Measurements from ENCODE around the gene GOLGA5.
"Not testable (repeated sequence)": the region's sequence is repeated elsewhere in the genome, so short reads cannot be mapped to it uniquely, and the experiment has no call there.

- TF ChIP-seq, protein P1, sequence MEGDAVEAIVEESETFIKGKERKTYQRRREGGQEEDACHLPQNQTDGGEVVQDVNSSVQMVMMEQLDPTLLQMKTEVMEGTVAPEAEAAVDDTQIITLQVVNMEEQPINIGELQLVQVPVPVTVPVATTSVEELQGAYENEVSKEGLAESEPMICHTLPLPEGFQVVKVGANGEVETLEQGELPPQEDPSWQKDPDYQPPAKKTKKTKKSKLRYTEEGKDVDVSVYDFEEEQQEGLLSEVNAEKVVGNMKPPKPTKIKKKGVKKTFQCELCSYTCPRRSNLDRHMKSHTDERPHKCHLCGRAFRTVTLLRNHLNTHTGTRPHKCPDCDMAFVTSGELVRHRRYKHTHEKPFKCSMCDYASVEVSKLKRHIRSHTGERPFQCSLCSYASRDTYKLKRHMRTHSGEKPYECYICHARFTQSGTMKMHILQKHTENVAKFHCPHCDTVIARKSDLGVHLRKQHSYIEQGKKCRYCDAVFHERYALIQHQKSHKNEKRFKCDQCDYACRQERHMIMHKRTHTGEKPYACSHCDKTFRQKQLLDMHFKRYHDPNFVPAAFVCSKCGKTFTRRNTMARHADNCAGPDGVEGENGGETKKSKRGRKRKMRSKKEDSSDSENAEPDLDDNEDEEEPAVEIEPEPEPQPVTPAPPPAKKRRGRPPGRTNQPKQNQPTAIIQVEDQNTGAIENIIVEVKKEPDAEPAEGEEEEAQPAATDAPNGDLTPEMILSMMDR (IDR thresholded peaks at IDR 0.05; ENCODE audit: low read depth, low read length): not testable (repeated sequence)
- not testable (repeated sequence) for TF ChIP-seq POLR2A (IDR thresholded peaks at IDR 0.05; ENCODE audit: extremely low read depth, insufficient read length); MYC (IDR thresholded peaks at IDR 0.05; ENCODE audit: low read depth, low read length)
Observed at GRCh38 chr14:92819680-92820535, 25.8 kb downstream of the GOLGA5 start.
